ENCODE results near the gene CNPY1. TPM values are rescaled to one million over a fixed set of nuclear protein-coding genes. Genes with fewer than 3 reads are reported as not detected.
A peak's percentile ranks its signal among the peaks of the same experiment; 100 is the strongest.

Gene CNPY1
- total and polyA plus RNA-seq, 2 of the 8 experiments (the other 6 are each of a cell fraction or from before 2014, with no cell fraction given), result not detected

GRCh38 chr7:155459700-155460461, 86.5 kb downstream of the CNPY1 start (continued):
- TF ChIP-seq SAP30 (IDR thresholded peaks at IDR 0.05; ENCODE audit: insufficient read depth, insufficient replicate concordance, low read length) (no peak), EZH2 (IDR thresholded peaks at IDR 0.05; ENCODE audit: low read depth, low read length, severe bottlenecking) (peak; percentile 90), RBBP5 (IDR thresholded peaks at IDR 0.05; ENCODE audit: borderline replicate concordance, low read depth, low read length) (no peak), CBX5 (IDR thresholded peaks at IDR 0.05; ENCODE audit: low read depth, low read length) (no peak), CBX8 (IDR thresholded peaks at IDR 0.05; ENCODE audit: borderline replicate concordance, low read depth, low read length) (peak; percentile 59; the same call in 1 of the 2 replicates), SIN3A (conservative IDR thresholded peaks at IDR 0.05 in 1 of 2, IDR thresholded peaks at IDR 0.05 in 1 of 2; ENCODE audit: low read depth in 1 of 2, low read length in 2 of 2) (no peak)

Measured in H1 (cell line).